GM12874 (cell line): ENCODE results near the gene AMN1.

ENCODE experiments used
- TF ChIP-seq, protein P1 (sequence below): IDR thresholded peaks from 2 replicates; pipeline ENCODE4 v1.5.1; 2011; ENCODE audit warnings: low read depth, mild to moderate bottlenecking, control low read depth, low read length, moderate library complexity; ENCODE audit not compliant: insufficient read depth

Gene AMN1

GRCh38 chr12:31712877-31713276 lies 15.9 kb downstream of the AMN1 start:
- TF ChIP-seq, protein P1, sequence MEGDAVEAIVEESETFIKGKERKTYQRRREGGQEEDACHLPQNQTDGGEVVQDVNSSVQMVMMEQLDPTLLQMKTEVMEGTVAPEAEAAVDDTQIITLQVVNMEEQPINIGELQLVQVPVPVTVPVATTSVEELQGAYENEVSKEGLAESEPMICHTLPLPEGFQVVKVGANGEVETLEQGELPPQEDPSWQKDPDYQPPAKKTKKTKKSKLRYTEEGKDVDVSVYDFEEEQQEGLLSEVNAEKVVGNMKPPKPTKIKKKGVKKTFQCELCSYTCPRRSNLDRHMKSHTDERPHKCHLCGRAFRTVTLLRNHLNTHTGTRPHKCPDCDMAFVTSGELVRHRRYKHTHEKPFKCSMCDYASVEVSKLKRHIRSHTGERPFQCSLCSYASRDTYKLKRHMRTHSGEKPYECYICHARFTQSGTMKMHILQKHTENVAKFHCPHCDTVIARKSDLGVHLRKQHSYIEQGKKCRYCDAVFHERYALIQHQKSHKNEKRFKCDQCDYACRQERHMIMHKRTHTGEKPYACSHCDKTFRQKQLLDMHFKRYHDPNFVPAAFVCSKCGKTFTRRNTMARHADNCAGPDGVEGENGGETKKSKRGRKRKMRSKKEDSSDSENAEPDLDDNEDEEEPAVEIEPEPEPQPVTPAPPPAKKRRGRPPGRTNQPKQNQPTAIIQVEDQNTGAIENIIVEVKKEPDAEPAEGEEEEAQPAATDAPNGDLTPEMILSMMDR = no peak

- TF ChIP-seq, protein P1 = no peak
Measured at GRCh38 chr12:31710021-31710818, 18.6 kb downstream of the AMN1 start.

DNA sequence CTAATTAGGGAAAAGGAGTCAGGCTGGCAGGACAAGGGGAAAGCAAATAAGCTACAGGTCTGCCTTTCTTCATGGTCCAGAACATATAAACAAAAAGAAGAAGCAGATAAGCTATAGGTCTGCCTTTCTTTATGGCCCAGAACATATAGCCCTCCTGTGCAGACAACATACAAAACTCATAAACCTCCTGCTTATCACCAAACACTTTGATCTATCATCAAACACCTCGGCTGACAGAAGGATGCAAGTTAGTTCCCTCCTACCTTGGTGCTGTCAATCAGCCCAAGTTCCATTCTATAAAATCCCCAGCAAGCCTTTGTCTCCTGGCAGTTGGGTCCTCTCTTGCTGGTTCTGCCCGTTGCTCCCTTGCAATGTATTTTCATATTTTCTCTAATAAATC lies 23.2 kb downstream of the AMN1 start:
- TF ChIP-seq, protein P1 = no peak

DNA sequence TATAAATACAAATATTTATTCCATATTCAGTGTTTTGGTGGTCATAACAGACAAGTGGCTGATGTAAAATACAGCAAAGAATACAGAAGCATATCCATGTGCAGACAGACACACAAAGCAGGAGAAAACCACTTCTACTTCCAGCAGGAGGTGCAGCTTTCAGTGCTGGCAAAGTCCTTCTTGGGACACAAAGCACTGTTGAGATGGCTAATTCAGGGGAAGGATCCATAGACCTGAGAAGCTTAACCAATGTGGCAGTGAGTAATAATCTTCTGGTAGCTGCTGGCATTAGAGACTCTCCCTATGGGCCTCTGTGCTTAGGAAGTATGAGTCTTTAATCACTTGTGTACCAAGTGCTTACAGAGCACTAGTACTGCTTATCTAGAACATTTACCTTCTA lies 26.8 kb downstream of the AMN1 start:
- TF ChIP-seq, protein P1 = no peak

- TF ChIP-seq, protein P1 = no peak
Measured at GRCh38 chr12:31687101-31687527, 41.7 kb downstream of the AMN1 start.

- TF ChIP-seq, protein P1 = no peak
Measured at GRCh38 chr12:31685801-31686200, 43.0 kb downstream of the AMN1 start.

GRCh38 chr12:31682136-31682962 lies 46.5 kb downstream of the AMN1 start:
- TF ChIP-seq, protein P1 = peak; percentile 73
